SH-SY5Y (cell line): ENCODE results near the gene SAXO1.

Experiments used
- GATA2 ChIP-seq: IDR thresholded peaks from 2 replicates; pipeline ENCODE4 v1.6.1; 2011; ENCODE audit warnings: mild to moderate bottlenecking, low read depth, low read length
- GATA3 ChIP-seq: IDR thresholded peaks from 2 replicates; pipeline ENCODE4 v1.6.1; 2011; ENCODE audit warnings: low read depth, mild to moderate bottlenecking, low read length, moderate library complexity

DNA sequence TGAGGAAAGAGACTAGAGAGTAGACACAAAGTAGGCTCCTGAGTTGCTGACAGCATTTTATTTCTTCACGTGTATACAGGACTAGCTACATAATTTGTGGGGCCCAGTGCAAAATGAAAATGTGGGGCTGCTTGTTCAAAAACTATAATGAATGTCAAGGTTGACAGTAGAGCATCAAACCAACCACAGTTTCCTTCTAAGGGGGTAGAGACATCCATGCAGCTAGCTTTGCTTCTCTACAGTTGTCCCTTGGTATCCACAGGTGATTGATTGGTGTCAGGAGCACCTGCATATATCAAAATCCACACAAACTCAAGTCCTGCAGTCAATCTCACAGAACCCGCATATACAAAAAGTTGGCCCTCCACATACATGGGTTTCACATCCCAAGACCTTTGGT, 129.6 kb downstream of the SAXO1 start:
- no peak for TF ChIP-seq GATA3
- TF ChIP-seq GATA2 = no peak
